Spinal cord (tissue), 10 donors: ENCODE data around the gene FAM78B. TPM values are rescaled to one million over a fixed set of nuclear protein-coding genes. Genes with fewer than 3 reads are reported as not detected.

Experiments used
- DNase-seq, 6 donors: peaks; one replicate each; pipeline versions ENCODE4 v3.0.0 to v3.0.0-alpha.2; 2013 to 2015; ENCODE audit warnings: low spot score in 6 of 6, low read depth in 4 of 6
- H3K27ac ChIP-seq: one replicate; pipeline ENCODE4 v1.5.1; 2013; ENCODE audit warnings: low read depth, low read length, control low read depth
- H3K27me3 ChIP-seq: one replicate; pipeline ENCODE4 v1.6.1; 2013; ENCODE audit warnings: low read length; ENCODE audit not compliant: control insufficient read depth, insufficient read depth
- H3K36me3 ChIP-seq: one replicate; pipeline ENCODE4 v1.6.1; 2013; ENCODE audit warnings: low read length; ENCODE audit not compliant: control insufficient read depth, insufficient read depth
- H3K4me1 ChIP-seq: one replicate; pipeline ENCODE4 v1.6.1; 2013; ENCODE audit warnings: low read length; ENCODE audit not compliant: control insufficient read depth, insufficient read depth
- H3K4me3 ChIP-seq: one replicate; pipeline ENCODE4 v1.5.1; 2013; ENCODE audit warnings: low read depth, low read length, control low read depth
- H3K9me3 ChIP-seq: one replicate; pipeline ENCODE4 v1.6.1; 2013; ENCODE audit warnings: low read length; ENCODE audit not compliant: control insufficient read depth, insufficient read depth
- WGBS: methylation state at CpG from one replicate; pipeline ENCODE4 v1.1.5; 2013; ENCODE audit warnings: missing lambda C conversion rate; ENCODE audit not compliant: insufficient coverage; 5-methylcytosine and 5-hydroxymethylcytosine counted together
- polyA plus RNA-seq, 2 donors: library from polyadenylated mRNA; unstranded; fragments of 120-200 nt; gene quantifications; one replicate each; pipeline ENCODE4 v1.2.1, GENCODE V29; 2013; ENCODE audit not compliant: insufficient read length in 2 of 2
- total RNA-seq, 2 donors: library from RNA; depleted of rRNA in 1 of 2; stranded (reverse); fragments of 120-200 nt in 1 of 2; fragments of >200 nt in 1 of 2; gene quantifications; one replicate each; pipeline versions ENCODE4 v1.2.3 to v1.2.4, GENCODE V29; 2013 to 2014
- donor health status: healthy.

FAM78B gene
- total and polyA plus RNA-seq, 4 donors, result 4.5 to 19.9 (median 10.7) TPM

DNA sequence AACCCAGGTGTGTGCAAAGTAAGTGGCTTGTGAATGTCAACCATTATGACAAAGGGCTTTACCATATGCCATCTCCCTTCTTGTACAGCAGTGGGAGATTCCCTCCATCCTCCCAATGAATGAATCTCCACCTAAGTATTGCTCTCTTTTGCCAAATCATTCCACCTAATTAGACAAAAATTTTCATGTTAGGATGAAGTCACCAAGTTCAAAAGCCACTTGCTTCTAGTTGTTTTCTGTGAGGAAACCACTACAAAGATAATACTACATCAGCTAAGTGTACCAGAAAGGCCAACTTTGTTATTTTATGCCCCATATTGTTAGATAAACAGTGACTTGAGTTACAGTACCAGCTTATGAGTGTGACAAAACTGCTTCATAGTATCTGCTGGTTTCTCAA, 34.3 kb downstream of the FAM78B start:
- Histone ChIP-seq H3K27me3 (no peaks in the 10 kb centered on the region), H3K4me1 (no peaks in the 10 kb centered on the region), H3K4me3 (no peak overlapping the region), H3K27ac (no peak overlapping the region), H3K9me3 (no peaks in the 10 kb centered on the region), H3K36me3 (no peaks in the 10 kb centered on the region)
- no peak for DNase-seq

DNA sequence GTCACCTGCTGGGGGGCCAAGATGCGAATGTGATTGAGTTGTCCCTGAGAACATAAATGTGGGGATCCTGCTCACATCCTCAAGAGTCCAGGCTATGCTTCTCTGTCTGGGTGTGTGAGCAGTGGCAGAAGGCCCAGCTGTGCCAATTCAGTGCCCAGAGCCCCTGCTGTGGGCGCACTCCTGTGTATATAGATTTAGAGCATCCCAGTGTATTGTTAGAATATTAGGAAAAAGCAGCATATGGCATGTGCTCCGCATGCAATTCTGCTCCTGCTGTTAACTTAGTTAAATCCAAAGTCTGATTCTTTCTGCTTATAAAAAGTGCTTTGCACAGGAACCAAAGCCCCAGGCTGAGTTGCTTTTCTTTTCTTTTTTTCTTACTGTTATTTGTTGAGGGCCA, 37.8 kb downstream of the FAM78B start:
- Histone ChIP-seq H3K27me3 (no peaks in the 10 kb centered on the region), H3K4me3 (no peak overlapping the region), H3K4me1 (no peaks in the 10 kb centered on the region), H3K27ac (no peak overlapping the region), H3K9me3 (no peaks in the 10 kb centered on the region), H3K36me3 (no peaks in the 10 kb centered on the region)
- DNase-seq, result peak in 1 of 6 donors; percentile 82
- WGBS, result 85% methylated on average over 2 of the region's 3 CpGs

DNA sequence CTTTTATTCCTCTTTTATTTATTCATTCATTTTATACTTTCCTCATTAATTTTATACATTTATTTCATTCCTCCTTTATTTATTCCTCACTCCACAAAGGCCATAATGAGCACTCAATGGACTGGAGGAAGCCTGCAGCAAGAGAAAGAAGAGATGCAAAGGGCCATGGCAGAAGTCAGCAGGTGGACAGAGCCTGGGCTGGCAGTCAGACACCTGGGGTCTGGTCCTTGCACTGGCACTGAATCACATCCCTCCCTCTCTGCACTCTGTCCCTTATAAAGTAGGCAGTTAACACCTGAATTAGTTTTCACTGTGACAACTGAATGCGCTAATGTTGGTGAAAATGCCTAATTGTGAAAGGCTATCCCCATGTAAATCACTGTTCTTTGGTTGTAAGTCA, 38.6 kb downstream of the FAM78B start:
- Histone ChIP-seq H3K9me3 (no peaks in the 10 kb centered on the region), H3K27ac (no peak overlapping the region), H3K4me1 (no peaks in the 10 kb centered on the region), H3K4me3 (no peak overlapping the region), H3K36me3 (no peaks in the 10 kb centered on the region), H3K27me3 (no peaks in the 10 kb centered on the region)
- WGBS, result no CpG with 5 or more reads among the region's 1 CpG
- DNase-seq, result no peak

DNA sequence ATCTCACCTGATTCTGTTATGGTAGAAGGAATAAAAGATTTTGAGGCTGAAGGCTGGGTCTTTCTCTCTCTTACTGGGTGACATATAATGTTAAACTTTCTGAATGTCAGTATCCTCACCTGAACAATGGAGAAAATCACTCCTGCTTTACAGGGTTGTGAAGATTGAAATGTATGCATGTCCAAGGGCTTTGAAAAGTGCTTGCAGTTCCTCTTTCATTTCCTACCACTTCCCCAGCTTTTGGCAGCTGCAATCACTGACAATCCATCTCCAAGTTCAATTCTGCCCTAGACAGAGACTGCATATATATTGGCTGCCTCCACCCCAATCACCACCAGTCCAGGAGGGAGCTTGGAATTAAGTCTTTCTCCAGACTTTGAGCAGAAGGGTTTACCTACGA, 39.8 kb downstream of the FAM78B start:
- Histone ChIP-seq H3K4me3 (no peak overlapping the region), H3K27me3 (no peaks in the 10 kb centered on the region), H3K9me3 (no peaks in the 10 kb centered on the region), H3K27ac (no peak overlapping the region), H3K36me3 (no peaks in the 10 kb centered on the region), H3K4me1 (peaks cover 3% of the 10 kb centered on the region)
- WGBS, result no CpG with 5 or more reads among the region's 1 CpG
- DNase-seq, result no peak

DNA sequence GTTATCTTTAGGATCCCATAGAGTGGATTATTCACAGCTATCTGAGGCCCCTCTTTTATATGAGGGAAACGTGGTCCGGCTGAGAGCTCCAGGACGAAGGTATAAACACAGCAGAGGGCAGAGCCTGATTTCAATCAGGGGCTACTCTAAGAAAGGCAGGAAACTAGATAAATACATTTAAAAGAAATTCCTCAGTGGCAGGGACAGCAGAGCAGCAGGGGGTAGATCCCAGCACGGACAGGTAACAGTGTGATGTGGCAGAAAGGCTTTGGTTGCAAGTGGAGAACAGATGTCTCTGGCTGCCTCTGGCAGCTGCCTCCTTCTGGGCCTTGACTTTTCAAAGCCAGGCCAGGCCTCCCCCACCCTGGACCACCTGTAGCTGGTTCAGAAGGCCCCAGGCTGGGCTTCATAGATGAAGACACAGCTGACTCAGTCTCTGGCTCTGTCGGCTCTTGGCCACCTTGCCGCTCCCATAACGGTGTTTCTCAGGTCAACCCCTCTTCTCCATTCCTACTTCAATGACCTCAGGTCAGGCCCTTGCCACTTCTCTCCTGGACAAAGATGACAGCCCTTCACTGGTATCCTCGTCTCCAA, 43.8 kb downstream of the FAM78B start:
- Histone ChIP-seq H3K4me3 (no peak overlapping the region), H3K4me1 (peaks cover 15% of the 10 kb centered on the region), H3K36me3 (no peaks in the 10 kb centered on the region), H3K9me3 (no peaks in the 10 kb centered on the region), H3K27ac (no peak overlapping the region), H3K27me3 (no peaks in the 10 kb centered on the region)
- no peak for DNase-seq
- 81% methylated on average over 5 of the region's 8 CpGs for WGBS

DNA sequence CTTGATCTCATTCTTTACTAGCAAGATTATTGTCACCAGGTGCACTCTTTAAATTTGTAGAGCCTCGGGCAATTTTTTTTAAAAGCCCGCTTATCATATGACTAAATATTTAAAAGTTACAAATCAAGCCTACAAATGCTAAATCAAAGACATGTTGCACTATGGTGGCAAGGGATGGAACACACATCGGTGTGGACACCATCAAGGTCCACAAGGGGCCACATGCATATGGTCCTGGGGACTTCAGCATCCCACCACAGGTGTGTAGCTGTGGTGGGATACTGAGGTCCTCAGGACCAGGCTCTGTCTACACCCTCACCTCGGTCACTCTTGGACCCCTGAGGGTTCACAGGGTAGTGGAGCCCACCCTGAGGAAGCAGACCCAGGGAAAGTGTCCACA, 45.8 kb downstream of the FAM78B start:
- peaks cover 15% of the 10 kb centered on the region for H3K4me1 ChIP-seq
- 93% methylated on average over 3 of the region's 4 CpGs for WGBS
- H3K27me3 ChIP-seq, result no peaks in the 10 kb centered on the region
- H3K9me3 ChIP-seq, result no peaks in the 10 kb centered on the region
- no peak for DNase-seq
- H3K27ac ChIP-seq, result no peak overlapping the region
- no peaks in the 10 kb centered on the region for H3K36me3 ChIP-seq
- no peak overlapping the region for H3K4me3 ChIP-seq

DNA sequence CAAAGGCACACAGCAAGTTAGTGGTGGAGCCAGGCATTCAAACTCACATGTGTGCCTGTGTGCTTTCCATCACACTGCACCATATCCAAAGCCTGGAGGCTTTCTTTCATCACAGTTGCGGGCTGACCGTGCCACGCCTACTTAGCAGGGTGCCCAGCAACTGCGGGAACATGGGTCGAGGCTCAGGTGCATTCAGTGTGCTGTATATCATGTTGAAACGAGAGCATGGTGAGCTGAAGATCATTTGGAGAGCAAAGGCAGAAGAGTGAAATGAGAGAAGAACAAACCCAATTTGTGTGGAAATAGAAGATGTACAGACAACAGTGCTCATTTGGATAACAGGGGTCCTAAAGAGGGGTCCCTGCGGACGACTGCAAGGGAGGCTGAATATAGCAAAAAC, 46.5 kb downstream of the FAM78B start:
- no peak for DNase-seq
- Histone ChIP-seq H3K27ac (no peak overlapping the region), H3K9me3 (no peaks in the 10 kb centered on the region), H3K27me3 (no peaks in the 10 kb centered on the region), H3K4me1 (peaks cover 15% of the 10 kb centered on the region), H3K4me3 (no peak overlapping the region), H3K36me3 (peaks cover 1% of the 10 kb centered on the region)
- 76% methylated on average over 8 of the region's 8 CpGs for WGBS

DNA sequence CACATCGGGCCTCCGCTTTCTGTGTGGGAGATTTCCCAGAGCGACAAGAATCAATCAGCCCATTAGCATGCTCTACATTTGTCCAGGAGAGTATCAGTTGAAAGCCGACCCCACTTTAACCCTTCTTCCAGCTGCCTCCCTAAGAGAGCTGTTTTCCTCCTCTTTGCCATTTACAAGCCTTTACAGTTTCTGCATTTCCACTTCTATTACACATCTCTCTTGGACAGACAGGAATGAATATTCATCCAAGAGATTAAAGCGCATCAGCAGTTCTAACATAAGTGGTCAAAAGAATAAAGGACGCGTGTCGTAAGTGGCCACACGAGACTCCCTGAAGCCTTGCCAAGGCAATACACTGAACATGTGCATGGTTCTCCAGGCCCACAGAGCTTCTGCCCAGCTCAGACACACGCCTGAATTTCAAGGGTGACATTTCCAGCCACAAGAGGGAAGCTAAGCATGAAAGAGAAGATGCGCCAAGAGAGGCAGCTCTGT, 47.3 kb downstream of the FAM78B start:
- H3K4me3 ChIP-seq, result no peak overlapping the region
- 13% methylated on average over 9 of the region's 11 CpGs for WGBS
- peaks cover 15% of the 10 kb centered on the region for H3K4me1 ChIP-seq
- no peaks in the 10 kb centered on the region for H3K9me3 ChIP-seq
- H3K36me3 ChIP-seq, result peaks cover 3% of the 10 kb centered on the region
- DNase-seq, result peak in 3 of 6 donors; percentile 19 to 79 (median 33)
- no peaks in the 10 kb centered on the region for H3K27me3 ChIP-seq
- H3K27ac ChIP-seq, result peak overlapping the region; percentile 5

DNA sequence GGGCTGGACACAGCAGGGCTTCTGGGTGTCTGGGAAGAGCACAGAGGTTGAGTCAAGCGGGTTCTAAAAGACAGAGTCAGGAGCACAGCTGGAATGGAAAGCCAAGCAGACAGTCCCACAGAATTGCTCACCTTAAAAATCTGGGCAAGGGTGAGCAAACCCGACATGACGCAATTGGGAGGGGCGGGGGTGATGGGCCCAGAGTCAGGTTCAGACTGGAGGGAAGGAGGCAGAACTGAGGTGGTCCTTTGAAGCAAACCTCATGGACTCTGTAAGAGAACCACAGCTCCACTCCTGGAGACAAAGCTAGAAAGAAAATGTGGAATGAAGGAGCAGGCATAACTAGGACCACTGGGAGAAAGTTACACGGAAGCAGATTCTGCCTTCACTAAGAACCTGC, 49.0 kb downstream of the FAM78B start:
- DNase-seq, result no peak
- H3K4me3 ChIP-seq, result no peak overlapping the region
- peaks cover 3% of the 10 kb centered on the region for H3K36me3 ChIP-seq

DNA sequence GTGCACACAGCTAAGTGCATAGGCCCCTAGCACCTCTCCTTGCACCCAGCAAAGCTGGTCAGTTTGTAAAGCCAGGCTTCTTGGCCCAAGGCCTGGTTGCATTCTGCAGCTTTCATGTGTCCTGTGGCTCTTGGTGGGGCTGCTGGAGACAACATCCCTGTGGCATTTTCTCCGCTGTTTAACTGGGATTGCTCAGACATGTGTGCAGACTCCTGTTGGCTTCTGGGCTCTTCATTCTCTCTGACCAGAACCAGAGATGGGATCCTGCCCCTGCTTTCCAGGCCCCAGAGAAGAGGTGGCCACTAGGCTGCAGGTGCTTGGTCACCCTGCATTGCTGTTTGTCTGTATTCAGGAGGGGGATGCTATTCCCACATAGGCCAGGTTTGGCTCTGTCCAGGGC, 50.8 kb downstream of the FAM78B start:
- H3K27ac ChIP-seq, result no peak overlapping the region
- no peaks in the 10 kb centered on the region for H3K9me3 ChIP-seq
- 89% methylated on average over 1 of the region's 1 CpG for WGBS

More for the DNA sequence above, 49.0 kb downstream of the FAM78B start:
- peaks cover 12% of the 10 kb centered on the region for H3K4me1 ChIP-seq
- no peaks in the 10 kb centered on the region for H3K9me3 ChIP-seq
- no peaks in the 10 kb centered on the region for H3K27me3 ChIP-seq
- 100% methylated on average over 4 of the region's 5 CpGs for WGBS
- H3K27ac ChIP-seq, result no peak overlapping the region

More for the DNA sequence above, 50.8 kb downstream of the FAM78B start:
- Histone ChIP-seq H3K4me3 (no peak overlapping the region), H3K27me3 (no peaks in the 10 kb centered on the region), H3K36me3 (peaks cover 3% of the 10 kb centered on the region), H3K4me1 (peaks cover 12% of the 10 kb centered on the region)
- DNase-seq, result no peak
